CD4-positive, alpha-beta T cell (primary cell): ENCODE data around the gene MMAB. TPM values are rescaled to one million over a fixed set of nuclear protein-coding genes. Genes with fewer than 3 reads are reported as not detected.

ENCODE experiments used
- ATAC-seq: fragments of 200-7000 bp; cut with Tn5 transposase; one replicate; pipeline ENCODE4 v1.10.0; 2022; ENCODE audit warnings: mild to moderate bottlenecking; ENCODE audit not compliant: poor library complexity
- CTCF ChIA-PET: fragments of 350-600 bp; sonication (Branson Sonifier 250); formaldehyde crosslinking; loops from one replicate; lab custom pipeline; 2021; ENCODE audit warnings: antibody characterized with exemption, inconsistent platforms; lab: Charles Lee
- POLR2A ChIA-PET: fragments of 350-600 bp; sonication (Branson Sonifier 250); formaldehyde crosslinking; loops from one replicate; lab custom pipeline; 2021; ENCODE audit warnings: antibody characterized with exemption, inconsistent platforms; lab: Charles Lee
- DNase-seq, 14 experiments: peaks; one replicate each; pipeline ENCODE4 v3.0.0-alpha.2; 2013 to 2020; ENCODE audit warnings: mixed read lengths in 2 of 14
- H3K27ac ChIP-seq, 2 donors: one replicate each; pipeline versions ENCODE4 v1.5.1 to v1.7.0; 2013; ENCODE audit warnings: low read length in 2 of 2, low read depth in 1 of 2, mild to moderate bottlenecking in 1 of 2
- H3K27me3 ChIP-seq, 2 experiments: 1 replicate in 1 of 2; 2 replicates in 1 of 2; pipeline versions ENCODE4 v1.6.1 to v1.7.0; 2013; ENCODE audit warnings: low read length in 2 of 2, control low read depth in 1 of 2, mild to moderate bottlenecking in 1 of 2, moderate library complexity in 1 of 2; ENCODE audit not compliant: insufficient read depth in 2 of 2, control insufficient read depth in 1 of 2
- H3K36me3 ChIP-seq: one replicate; pipeline ENCODE4 v1.6.1; 2013; ENCODE audit warnings: low read length, control low read depth; ENCODE audit not compliant: insufficient read depth
- H3K4me1 ChIP-seq: one replicate; pipeline ENCODE4 v1.6.1; 2013; ENCODE audit warnings: low read length, control low read depth; ENCODE audit not compliant: insufficient read depth
- H3K4me3 ChIP-seq: one replicate; pipeline ENCODE4 v1.5.1; 2013; ENCODE audit warnings: mild to moderate bottlenecking, low read length, moderate library complexity
- H3K9me3 ChIP-seq, 2 experiments: 1 replicate in 1 of 2; 2 replicates in 1 of 2; pipeline versions ENCODE4 v1.6.1 to v1.7.0; 2013; ENCODE audit warnings: low read length in 2 of 2, mild to moderate bottlenecking in 2 of 2, control low read depth in 1 of 2, moderate library complexity in 1 of 2; ENCODE audit not compliant: control insufficient read depth in 1 of 2, insufficient read depth in 1 of 2
- H3K27ac Mint-ChIP-seq: one replicate; pipeline ENCODE4 v1.8.0; 2020; ENCODE audit warnings: mixed read lengths
- H3K27me3 Mint-ChIP-seq: one replicate; pipeline ENCODE4 v1.8.0; 2021; ENCODE audit warnings: mixed read lengths
- H3K36me3 Mint-ChIP-seq: one replicate; pipeline ENCODE4 v1.8.0; 2021; ENCODE audit warnings: low read depth, mixed read lengths
- H3K4me1 Mint-ChIP-seq: one replicate; pipeline ENCODE4 v1.8.0; 2021; ENCODE audit warnings: low read depth, mixed read lengths
- H3K4me3 Mint-ChIP-seq: one replicate; pipeline ENCODE4 v1.8.0; 2020; ENCODE audit warnings: mild to moderate bottlenecking, mixed read lengths
- H3K9me3 Mint-ChIP-seq: one replicate; pipeline ENCODE4 v1.8.0; 2020; ENCODE audit warnings: mixed read lengths
- CTCF ChIP-seq: fragments of 200-600 bp; IDR thresholded peaks from one replicate; pipeline ENCODE4 v1.8.0; 2022; ENCODE audit warnings: antibody characterized with exemption, mild to moderate bottlenecking
- intact Hi-C, 2 experiments: fragments of 100-400 bp; cut with DNase I in 1 of 2; cut with micrococcal nuclease in 1 of 2; formaldehyde crosslinking; loops; one replicate each; pipeline versions ENCODE4 v1.15.1 to v1.9.0; 2023 to 2025; cut with DNase I, micrococcal nuclease
- total RNA-seq, 174 experiments: library from RNA in 2 of 174; stranded (reverse) in 2 of 174; gene quantifications; one replicate each; pipeline ENCODE4 v1.2.3 and lab custom pipeline; 2021 to 2026

Gene MMAB
- total RNA-seq, 2 experiments from 2014 or later, result 8.6 to 9.2 TPM

DNA sequence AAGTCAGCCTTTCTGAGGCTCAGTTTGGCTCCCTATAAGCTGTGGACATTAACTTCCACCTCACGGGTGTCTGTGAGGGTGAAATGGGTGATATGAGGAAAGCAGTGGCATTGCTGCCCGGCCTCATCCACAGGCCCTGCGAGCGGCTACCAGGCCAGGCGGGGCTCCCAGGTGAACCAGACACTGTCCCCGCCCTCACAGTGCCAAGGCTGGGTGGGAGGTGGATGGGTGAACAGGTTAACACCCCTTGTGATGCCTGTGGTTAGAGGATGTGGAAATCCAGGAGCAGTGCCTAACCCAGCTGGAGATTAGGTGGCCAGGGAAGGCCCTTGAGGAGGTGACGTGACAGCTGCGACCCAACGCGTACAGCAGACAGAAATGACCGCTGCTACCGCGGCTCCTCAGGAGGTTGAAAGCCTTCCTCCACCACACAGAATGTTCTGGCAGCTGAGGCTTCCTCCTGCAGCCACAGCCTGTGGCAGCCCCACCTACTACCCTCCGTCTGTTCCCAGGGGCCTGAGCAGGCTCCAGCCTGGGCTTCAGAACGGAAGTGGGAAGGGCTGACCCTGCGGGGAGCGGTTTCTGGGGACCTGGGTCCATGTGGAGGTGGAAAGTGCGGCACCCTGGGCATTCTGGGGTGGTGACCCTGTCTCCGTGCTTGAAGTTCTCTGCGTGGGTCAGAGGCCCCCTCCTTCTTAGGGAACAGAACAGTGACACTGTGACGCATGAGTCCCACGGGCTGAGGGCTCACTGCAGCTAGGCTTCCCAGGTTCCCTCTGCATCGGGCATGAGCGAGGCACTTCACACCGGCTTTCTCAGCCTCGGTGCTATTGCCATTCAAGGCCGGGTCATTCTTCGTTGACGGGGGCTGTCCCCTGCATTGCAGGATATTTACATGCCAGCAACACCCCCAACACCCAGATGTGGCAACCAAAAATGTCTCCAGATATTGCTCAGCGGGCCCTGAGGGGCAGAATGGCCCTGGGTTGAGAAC lies 9.7 kb downstream of the MMAB start:
- CTCF ChIA-PET, result no interaction called here
- Histone ChIP-seq H3K27me3 (no peaks in the 10 kb centered on the region), H3K9me3 (peaks cover 0 to 23% of the 10 kb centered on the region in 2 experiments), H3K4me3 (no peak overlapping the region), H3K4me1 (no peaks in the 10 kb centered on the region), H3K36me3 (peaks cover 24% of the 10 kb centered on the region), H3K27ac (no peak overlapping the region)
- DNase-seq (no peak), ATAC-seq (no peak)
- H3K4me3 Mint-ChIP-seq, result no peak overlapping the region
- H3K36me3 Mint-ChIP-seq, result peaks cover 50% of the 10 kb centered on the region
- intact Hi-C loops, result no loop called here
- H3K27me3 Mint-ChIP-seq, result no peaks in the 10 kb centered on the region
- no peak for TF ChIP-seq CTCF
- no peaks in the 10 kb centered on the region for H3K4me1 Mint-ChIP-seq
- H3K9me3 Mint-ChIP-seq, result no peaks in the 10 kb centered on the region
- POLR2A ChIA-PET, result no interaction called here
- H3K27ac Mint-ChIP-seq, result no peak overlapping the region

GRCh38 chr12:109562871-109563270 lies 10.4 kb downstream of the MMAB start:
- Mint-ChIP-seq H3K4me3 (no peak overlapping the region), H3K4me1 (no peaks in the 10 kb centered on the region), H3K36me3 (peaks cover 43% of the 10 kb centered on the region), H3K9me3 (no peaks in the 10 kb centered on the region), H3K27ac (no peak overlapping the region), H3K27me3 (no peaks in the 10 kb centered on the region)
- ChIA-PET CTCF (no interaction called here), POLR2A (no interaction called here)
- Histone ChIP-seq H3K27me3 (no peaks in the 10 kb centered on the region), H3K4me3 (no peak overlapping the region), H3K27ac (no peak overlapping the region), H3K9me3 (peaks cover 0 to 23% of the 10 kb centered on the region in 2 experiments), H3K36me3 (peaks cover 17% of the 10 kb centered on the region), H3K4me1 (no peaks in the 10 kb centered on the region)
- ATAC-seq (no peak), DNase-seq (no peak)
- TF ChIP-seq CTCF, result no peak
- intact Hi-C loops, result no loop called here

DNA sequence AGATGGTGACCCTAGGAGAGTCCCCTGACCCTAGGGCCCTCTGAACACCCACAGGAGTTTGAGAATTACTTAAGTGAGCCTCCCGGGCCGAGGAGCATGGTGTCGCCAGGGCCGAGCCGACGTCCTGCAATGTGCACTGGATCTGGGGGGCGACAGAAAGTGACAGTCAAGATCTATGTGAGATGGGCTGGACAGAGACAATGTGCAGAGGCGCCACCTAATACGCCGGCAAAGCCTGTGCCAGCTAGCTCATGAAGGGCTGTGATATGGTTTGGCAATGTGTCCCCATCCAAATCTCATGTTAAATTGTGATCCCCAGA lies 11.6 kb downstream of the MMAB start:
- Mint-ChIP-seq H3K27me3 (no peaks in the 10 kb centered on the region), H3K36me3 (peaks cover 31% of the 10 kb centered on the region), H3K27ac (no peak overlapping the region), H3K4me1 (no peaks in the 10 kb centered on the region), H3K4me3 (no peak overlapping the region), H3K9me3 (no peaks in the 10 kb centered on the region)
- H3K4me1 ChIP-seq, result no peaks in the 10 kb centered on the region
- H3K27ac ChIP-seq, result no peak overlapping the region
- DNase-seq, result no peak
- TF ChIP-seq CTCF, result no peak
- no peak overlapping the region for H3K4me3 ChIP-seq
- H3K27me3 ChIP-seq, result no peaks in the 10 kb centered on the region
- peaks cover 8% of the 10 kb centered on the region for H3K36me3 ChIP-seq
- ATAC-seq, result no peak
- ChIA-PET CTCF (no interaction called here), POLR2A (no interaction called here)
- H3K9me3 ChIP-seq, result peaks cover 0 to 23% of the 10 kb centered on the region in 2 experiments
- intact Hi-C loops, result no loop called here
